Stimulated activated CD4-positive, alpha-beta T cell treated with anti-CD3 and anti-CD28 coated beads, TNF-alpha, amount 100 ng/mL, for 1 hour (primary cell): Measurements from ENCODE around the gene NFIX.

Experiments used
- DNase-seq, 3 donors: peaks; one replicate each; pipeline ENCODE4 v3.0.0-alpha.2; 2020; ENCODE audit warnings: low read depth in 3 of 3, low spot score in 1 of 3

The NFIX gene

GRCh38 chr19:13018035-13018914 is 23.0 kb downstream of the NFIX start:
- DNase-seq: no peak

- no peak for DNase-seq
Measured at GRCh38 chr19:13019332-13019731, 24.1 kb downstream of the NFIX start.

GRCh38 chr19:13020002-13020414 is 24.7 kb downstream of the NFIX start:
- DNase-seq: no peak

- no peak for DNase-seq
Measured at GRCh38 chr19:13022111-13022858, 27.0 kb downstream of the NFIX start.

GRCh38 chr19:13022859-13023636 is 27.8 kb downstream of the NFIX start:
- DNase-seq: no peak

- no peak for DNase-seq
Measured at GRCh38 chr19:13023656-13024055, 28.4 kb downstream of the NFIX start.

- no peak for DNase-seq
Measured at GRCh38 chr19:13024126-13024950, 29.1 kb downstream of the NFIX start.

GRCh38 chr19:13024951-13025697 is 29.8 kb downstream of the NFIX start:
- DNase-seq: no peak

GRCh38 chr19:13025819-13026456 is 30.7 kb downstream of the NFIX start:
- no peak for DNase-seq

- DNase-seq: no peak
Measured at GRCh38 chr19:13026462-13027370, 31.4 kb downstream of the NFIX start.

GRCh38 chr19:13027557-13027956 is 32.3 kb downstream of the NFIX start:
- DNase-seq: no peak

GRCh38 chr19:13028027-13028426 is 32.8 kb downstream of the NFIX start:
- DNase-seq: no peak

GRCh38 chr19:13029301-13029880 is 34.1 kb downstream of the NFIX start:
- DNase-seq: no peak

GRCh38 chr19:13029893-13030292 is 34.6 kb downstream of the NFIX start:
- no peak for DNase-seq

- no peak for DNase-seq
Measured at GRCh38 chr19:13031917-13032623, 36.8 kb downstream of the NFIX start.

GRCh38 chr19:13032837-13033236 is 37.6 kb downstream of the NFIX start:
- no peak for DNase-seq

- no peak for DNase-seq
Measured at GRCh38 chr19:13033244-13033643, 38.0 kb downstream of the NFIX start.
